HEK293 (cell line): ENCODE measurements around the gene LRRC2.

Source experiments
- CTCF ChIA-PET: fragments of 350-600 bp; formaldehyde crosslinking; extraction: SDS; loops from one replicate; lab custom pipeline; 2021; ENCODE audit warnings: antibody characterized with exemption; lab: Yijun Ruan, JAX
- POLR2A ChIA-PET: fragments of 300-600 bp; formaldehyde crosslinking; extraction: SDS; loops from one replicate; lab custom pipeline; 2020; ENCODE audit warnings: antibody characterized with exemption, inconsistent platforms; lab: Yijun Ruan, JAX
- H3K27ac ChIP-seq: fragments of 200-500 bp; sonication (Bioruptor generic); 2 replicates; pipeline ENCODE4 v1.5.1; 2014; ENCODE audit warnings: low read depth, low read length, control low read depth, inconsistent platforms; ENCODE audit errors: extremely low read depth
- H3K36me3 ChIP-seq, 2 experiments: fragments of 200-500 bp in 1 of 2; sonication (Bioruptor generic) in 1 of 2; 1 replicate in 1 of 2; 2 replicates in 1 of 2; pipeline ENCODE4 v1.5.1; 2014 to 2017; ENCODE audit warnings: inconsistent platforms in 2 of 2, low read length in 2 of 2; ENCODE audit not compliant: control insufficient read depth in 2 of 2, insufficient read depth in 1 of 2
- H3K4me1 ChIP-seq: fragments of 200-500 bp; sonication (Bioruptor generic); 2 replicates; pipeline ENCODE4 v1.5.1; 2014; ENCODE audit warnings: mild to moderate bottlenecking, low read length, inconsistent platforms; ENCODE audit not compliant: control insufficient read depth, insufficient read depth
- H3K4me3 ChIP-seq: 2 replicates; pipeline ENCODE4 v1.5.1; 2011; ENCODE audit warnings: low read depth, mild to moderate bottlenecking, control low read depth, low read length, moderate library complexity
- H3K9me3 ChIP-seq: fragments of 200-500 bp; sonication (Bioruptor generic); 2 replicates; pipeline ENCODE4 v1.5.1; 2014; ENCODE audit warnings: low read depth, low read length, inconsistent platforms; ENCODE audit not compliant: control insufficient read depth, insufficient read depth
- EGR2 ChIP-seq: fragments of 450-650 bp; formaldehyde crosslinking; IDR thresholded peaks from 2 replicates; pipeline ENCODE4 v1.5.1; 2016; ENCODE audit warnings: low read depth, missing biosample characterization, missing genetic modification characterization
- KLF8 ChIP-seq: fragments of 450-650 bp; formaldehyde crosslinking; IDR thresholded peaks from 2 replicates; pipeline ENCODE4 v1.5.1; 2016; ENCODE audit warnings: missing biosample characterization, missing genetic modification characterization
- YY2 ChIP-seq: fragments of 450-650 bp; formaldehyde crosslinking; IDR thresholded peaks from 2 replicates; pipeline ENCODE4 v1.5.1; 2016; ENCODE audit warnings: missing biosample characterization, missing genetic modification characterization
- ZNF146 ChIP-seq: fragments of 450-650 bp; formaldehyde crosslinking; IDR thresholded peaks from 2 replicates; pipeline ENCODE4 v1.5.1; 2016; ENCODE audit warnings: missing biosample characterization, missing genetic modification characterization
- ZNF311 ChIP-seq: fragments of 450-650 bp; formaldehyde crosslinking; IDR thresholded peaks from 2 replicates; pipeline ENCODE4 v1.5.1; 2017; ENCODE audit warnings: missing biosample characterization, missing genetic modification characterization, borderline replicate concordance
- ZNF324 ChIP-seq: fragments of 450-650 bp; formaldehyde crosslinking; IDR thresholded peaks from 2 replicates; pipeline ENCODE4 v1.5.1; 2016; ENCODE audit warnings: missing biosample characterization, missing genetic modification characterization
- ZNF366 ChIP-seq: fragments of 450-650 bp; formaldehyde crosslinking; conservative IDR thresholded peaks from 2 replicates; pipeline ENCODE4 v1.5.1; 2016; ENCODE audit warnings: missing biosample characterization, missing genetic modification characterization
- ZNF37A ChIP-seq: fragments of 450-650 bp; IDR thresholded peaks from 2 replicates; pipeline ENCODE4 v1.5.1; 2018; ENCODE audit warnings: missing biosample characterization, missing genetic modification characterization
- ZNF596 ChIP-seq: fragments of 450-650 bp; IDR thresholded peaks from 2 replicates; pipeline ENCODE4 v1.5.0; 2018; ENCODE audit warnings: missing biosample characterization, mild to moderate bottlenecking, missing genetic modification characterization, moderate library complexity
- ZNF610 ChIP-seq: fragments of 450-650 bp; formaldehyde crosslinking; IDR thresholded peaks from 2 replicates; pipeline ENCODE4 v1.5.1; 2016; ENCODE audit warnings: missing biosample characterization, missing genetic modification characterization, borderline replicate concordance
- ZNF660 ChIP-seq: fragments of 450-650 bp; IDR thresholded peaks from 2 replicates; pipeline ENCODE4 v1.5.1; 2018; ENCODE audit warnings: missing biosample characterization, mild to moderate bottlenecking, missing genetic modification characterization
- ZNF768 ChIP-seq: fragments of 450-650 bp; formaldehyde crosslinking; IDR thresholded peaks from 2 replicates; pipeline ENCODE4 v1.5.1; 2018; ENCODE audit warnings: missing biosample characterization, mild to moderate bottlenecking, missing genetic modification characterization
- TF ChIP-seq, protein P1 (sequence below): sonication (generic); formaldehyde crosslinking; IDR thresholded peaks from 2 replicates; pipeline ENCODE4 v1.8.1; 2022; ENCODE audit warnings: mild to moderate bottlenecking, moderate library complexity, missing genetic modification reagents
- TF ChIP-seq, protein P2 (sequence below): fragments of 450-650 bp; formaldehyde crosslinking; IDR thresholded peaks from 2 replicates; pipeline ENCODE4; 2016; ENCODE audit warnings: missing biosample characterization, missing genetic modification characterization
- TF ChIP-seq, protein P3 (sequence below): fragments of 450-650 bp; formaldehyde crosslinking; IDR thresholded peaks from 2 replicates; pipeline ENCODE4 v1.5.1; 2016; ENCODE audit warnings: missing biosample characterization, missing genetic modification characterization
- TF ChIP-seq, protein P4 (sequence below): fragments of 450-650 bp; formaldehyde crosslinking; IDR thresholded peaks from 2 replicates; pipeline ENCODE4 v1.5.1; 2016; ENCODE audit warnings: missing biosample characterization, missing genetic modification characterization

The LRRC2 gene

DNA sequence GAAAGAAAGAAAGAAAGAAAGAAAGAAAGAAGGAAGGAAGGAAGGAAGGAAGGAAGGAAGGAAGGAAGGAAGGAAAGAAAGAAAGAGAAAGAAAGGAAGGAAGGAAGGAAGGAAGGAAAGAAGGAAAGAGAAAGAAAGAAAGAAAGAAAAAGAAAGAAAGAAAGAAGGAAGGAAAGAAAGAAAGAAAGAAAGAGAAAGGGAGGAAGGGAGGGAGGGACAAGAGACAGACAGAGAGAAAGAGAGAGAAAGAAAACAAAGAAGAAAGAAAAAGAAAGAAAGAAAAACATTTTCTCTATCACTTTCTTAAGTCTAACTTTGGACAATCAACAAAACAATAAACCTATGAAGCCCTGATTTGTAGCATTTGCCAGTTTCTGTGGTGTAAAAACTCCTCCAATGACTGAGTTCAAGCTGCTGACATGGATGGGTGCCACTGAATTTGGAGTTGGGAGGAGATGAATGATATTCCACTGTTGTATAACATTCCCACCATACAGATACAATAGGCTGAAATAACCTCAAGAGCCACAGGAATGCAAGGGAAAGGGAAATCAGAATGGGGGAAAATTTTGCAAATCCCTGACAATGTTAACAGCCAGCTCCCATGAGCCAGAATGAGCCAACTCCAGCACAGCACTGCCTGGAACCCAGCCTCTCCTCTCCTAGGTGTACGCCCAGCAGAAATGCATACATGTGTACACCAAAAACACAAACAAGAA lies 83.3 kb downstream of the LRRC2 start:
- Histone ChIP-seq H3K36me3 (no peaks in the 10 kb centered on the region), H3K9me3 (no peaks in the 10 kb centered on the region), H3K27ac (no peak overlapping the region), H3K4me1 (no peaks in the 10 kb centered on the region)
- CTCF ChIA-PET: interaction anchor here (0.8 kb wide), 1 partner anchor 9 kb away, joined by 3 read pairs; no protein-coding TSS in a partner anchor
- TF ChIP-seq, protein P1, sequence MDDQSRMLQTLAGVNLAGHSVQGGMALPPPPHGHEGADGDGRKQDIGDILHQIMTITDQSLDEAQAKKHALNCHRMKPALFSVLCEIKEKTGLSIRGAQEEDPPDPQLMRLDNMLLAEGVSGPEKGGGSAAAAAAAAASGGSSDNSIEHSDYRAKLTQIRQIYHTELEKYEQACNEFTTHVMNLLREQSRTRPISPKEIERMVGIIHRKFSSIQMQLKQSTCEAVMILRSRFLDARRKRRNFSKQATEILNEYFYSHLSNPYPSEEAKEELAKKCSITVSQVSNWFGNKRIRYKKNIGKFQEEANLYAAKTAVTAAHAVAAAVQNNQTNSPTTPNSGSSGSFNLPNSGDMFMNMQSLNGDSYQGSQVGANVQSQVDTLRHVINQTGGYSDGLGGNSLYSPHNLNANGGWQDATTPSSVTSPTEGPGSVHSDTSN: no peak
- TF ChIP-seq ZNF660 (tag by site-specific recombination) (no peak), ZNF366 (tag by site-specific recombination) (peak; percentile 83), ZNF37A (tag by site-specific recombination) (no peak), ZNF324 (tag by site-specific recombination) (no peak), ZNF610 (tag by site-specific recombination) (no peak), YY2 (tag by site-specific recombination) (no peak), EGR2 (no peak)
- TF ChIP-seq, all 188 proteins: peak for 1
- POLR2A ChIA-PET: no interaction called here
- no peak overlapping the region for H3K4me3 ChIP-seq

DNA sequence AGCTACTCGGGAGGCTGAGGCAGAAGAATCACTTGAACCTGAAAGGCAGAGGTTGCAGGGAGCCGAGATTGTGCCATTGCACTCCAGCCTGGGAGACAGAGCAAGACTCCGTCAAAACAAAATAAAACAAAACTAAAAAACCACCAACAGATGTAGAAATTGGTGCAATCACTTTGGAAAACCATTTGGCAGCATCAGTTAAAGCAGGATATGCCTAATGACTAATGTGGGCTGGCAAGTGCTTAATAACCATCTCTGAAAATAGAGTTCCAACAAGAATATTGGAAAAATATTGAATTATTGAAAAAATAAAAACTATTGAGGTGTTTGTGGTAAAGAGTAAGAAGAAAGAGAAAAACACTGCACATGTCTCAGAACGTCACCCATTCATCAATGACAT lies 84.5 kb downstream of the LRRC2 start:
- H3K36me3 ChIP-seq: no peaks in the 10 kb centered on the region
- TF ChIP-seq ZNF768 (tag by site-specific recombination) (no peak), KLF8 (tag by site-specific recombination) (no peak), ZNF311 (tag by site-specific recombination) (no peak), ZNF146 (no peak), ZNF596 (tag by site-specific recombination) (no peak)
- TF ChIP-seq, protein P2, sequence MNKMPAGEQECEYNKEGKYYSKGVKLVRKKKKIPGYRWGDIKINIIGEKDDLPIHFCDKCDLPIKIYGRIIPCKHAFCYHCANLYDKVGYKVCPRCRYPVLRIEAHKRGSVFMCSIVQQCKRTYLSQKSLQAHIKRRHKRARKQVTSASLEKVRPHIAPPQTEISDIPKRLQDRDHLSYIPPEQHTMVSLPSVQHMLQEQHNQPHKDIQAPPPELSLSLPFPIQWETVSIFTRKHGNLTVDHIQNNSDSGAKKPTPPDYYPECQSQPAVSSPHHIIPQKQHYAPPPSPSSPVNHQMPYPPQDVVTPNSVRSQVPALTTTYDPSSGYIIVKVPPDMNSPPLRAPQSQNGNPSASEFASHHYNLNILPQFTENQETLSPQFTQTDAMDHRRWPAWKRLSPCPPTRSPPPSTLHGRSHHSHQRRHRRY (tag by site-specific recombination): no peak
- TF ChIP-seq, protein P3, sequence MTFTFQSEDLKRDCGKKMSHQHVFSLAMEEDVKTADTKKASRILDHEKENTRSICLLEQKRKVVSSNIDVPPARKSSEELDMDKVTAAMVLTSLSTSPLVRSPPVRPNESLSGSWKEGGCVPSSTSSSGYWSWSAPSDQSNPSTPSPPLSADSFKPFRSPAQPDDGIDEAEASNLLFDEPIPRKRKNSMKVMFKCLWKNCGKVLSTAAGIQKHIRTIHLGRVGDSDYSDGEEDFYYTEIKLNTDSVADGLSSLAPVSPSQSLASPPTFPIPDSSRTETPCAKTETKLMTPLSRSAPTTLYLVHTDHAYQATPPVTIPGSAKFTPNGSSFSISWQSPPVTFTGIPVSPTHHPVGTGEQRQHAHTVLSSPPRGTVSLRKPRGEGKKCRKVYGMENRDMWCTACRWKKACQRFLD: no peak
- TF ChIP-seq, protein P4, sequence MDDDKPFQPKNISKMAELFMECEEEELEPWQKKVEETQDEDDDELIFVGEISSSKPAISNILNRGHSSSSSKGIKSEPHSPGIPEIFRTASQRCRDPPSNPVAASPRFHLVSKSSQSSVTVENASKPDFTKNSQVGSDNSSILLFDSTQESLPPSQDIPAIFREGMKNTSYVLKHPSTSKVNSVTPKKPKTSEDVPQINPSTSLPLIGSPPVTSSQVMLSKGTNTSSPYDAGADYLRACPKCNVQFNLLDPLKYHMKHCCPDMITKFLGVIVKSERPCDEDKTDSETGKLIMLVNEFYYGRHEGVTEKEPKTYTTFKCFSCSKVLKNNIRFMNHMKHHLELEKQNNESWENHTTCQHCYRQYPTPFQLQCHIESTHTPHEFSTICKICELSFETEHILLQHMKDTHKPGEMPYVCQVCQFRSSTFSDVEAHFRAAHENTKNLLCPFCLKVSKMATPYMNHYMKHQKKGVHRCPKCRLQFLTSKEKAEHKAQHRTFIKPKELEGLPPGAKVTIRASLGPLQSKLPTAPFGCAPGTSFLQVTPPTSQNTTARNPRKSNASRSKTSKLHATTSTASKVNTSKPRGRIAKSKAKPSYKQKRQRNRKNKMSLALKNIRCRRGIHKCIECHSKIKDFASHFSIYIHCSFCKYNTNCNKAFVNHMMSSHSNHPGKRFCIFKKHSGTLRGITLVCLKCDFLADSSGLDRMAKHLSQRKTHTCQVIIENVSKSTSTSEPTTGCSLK (tag by site-specific recombination): no peak
- CTCF ChIA-PET: interaction anchor here (0.6 kb wide), 1 partner anchor 404 kb away, joined by 3 read pairs; no protein-coding TSS in a partner anchor
- no peaks in the 10 kb centered on the region for H3K9me3 ChIP-seq
- H3K4me3 ChIP-seq: no peak overlapping the region
- POLR2A ChIA-PET: no interaction called here
- no peak overlapping the region for H3K27ac ChIP-seq
- no peaks in the 10 kb centered on the region for H3K4me1 ChIP-seq
